GM21786 (cell line): ENCODE data around the gene SOS2.
"Not testable (repeated sequence)": the region's sequence is repeated elsewhere in the genome, so short reads cannot be mapped to it uniquely, and the experiment has no call there.

Experiments used
- ATAC-seq: cut with Tn5 transposase; IDR thresholded peaks from one replicate; pipeline ENCODE4 v1.9.1; 2021; ENCODE audit not compliant: unreplicated experiment

Gene SOS2

GRCh38 chr14:50086321-50086711, 145.1 kb downstream of the SOS2 start:
- no peak for ATAC-seq

GRCh38 chr14:50085570-50086320, 145.6 kb downstream of the SOS2 start:
- peak; percentile 60 for ATAC-seq

GRCh38 chr14:50084666-50085065, 146.7 kb downstream of the SOS2 start:
- no peak for ATAC-seq

GRCh38 chr14:50083467-50084337, 147.7 kb downstream of the SOS2 start:
- peak; percentile 24 for ATAC-seq

- ATAC-seq, result peak; percentile 49
Observed at GRCh38 chr14:50082784-50083466, 148.5 kb downstream of the SOS2 start.

GRCh38 chr14:50082308-50082742, 149.1 kb downstream of the SOS2 start:
- no peak for ATAC-seq

GRCh38 chr14:50079103-50079502, 152.3 kb downstream of the SOS2 start:
- ATAC-seq, result not testable (repeated sequence)

- not testable (repeated sequence) for ATAC-seq
Observed at GRCh38 chr14:50073663-50074062, 157.7 kb downstream of the SOS2 start.

GRCh38 chr14:50072395-50072794, 159.0 kb downstream of the SOS2 start:
- ATAC-seq, result no peak

GRCh38 chr14:50070840-50071548, 160.4 kb downstream of the SOS2 start:
- ATAC-seq, result no peak

GRCh38 chr14:50070230-50070629, 161.1 kb downstream of the SOS2 start:
- ATAC-seq, result no peak

GRCh38 chr14:50069325-50069724, 162.1 kb downstream of the SOS2 start:
- no peak for ATAC-seq

- ATAC-seq, result no peak
Observed at GRCh38 chr14:50068496-50068895, 162.9 kb downstream of the SOS2 start.

- ATAC-seq, result no peak
Observed at GRCh38 chr14:50067723-50068495, 163.5 kb downstream of the SOS2 start.
